ENCODE measurements around the gene CDKN2D.

The CDKN2D gene

DNA sequence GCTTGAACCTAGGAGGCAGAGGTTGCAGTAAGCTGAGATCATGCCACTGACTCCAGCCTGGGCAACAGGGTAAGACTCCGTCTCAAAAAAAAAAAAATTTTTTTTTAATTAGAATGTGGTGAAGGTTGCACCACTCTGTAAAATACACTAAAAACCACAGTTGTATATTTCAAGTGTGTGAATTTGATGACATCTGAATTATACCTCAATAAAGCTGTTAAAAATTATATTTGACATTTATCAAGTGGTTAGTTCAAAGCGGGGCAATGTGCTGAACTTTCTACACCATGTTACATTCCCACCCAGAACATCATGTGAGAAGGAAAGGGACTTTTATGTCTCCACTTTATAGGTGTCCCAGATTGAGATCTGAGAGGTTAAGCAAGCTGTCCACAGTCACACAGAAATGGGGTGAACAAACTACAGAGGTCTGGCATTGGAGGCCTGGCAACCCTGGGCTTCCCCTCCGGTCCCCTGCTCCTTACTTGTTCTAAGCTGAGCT is 45.6 kb downstream of the CDKN2D start:
- no peaks in the 10 kb centered on the region for H3K79me2 ChIP-seq (ENCODE audit: insufficient read depth, low read length)
- H3K27ac ChIP-seq (ENCODE audit: low read depth, low read length, poor library complexity, severe bottlenecking): no peak overlapping the region
- H3K9me3 ChIP-seq (ENCODE audit: low read length): no peaks in the 10 kb centered on the region
- H3K4me2 ChIP-seq (ENCODE audit: low read length): no peak overlapping the region
- peaks cover 8% of the 10 kb centered on the region; the same call in 1 of the 2 replicates for H3K27me3 ChIP-seq (ENCODE audit: insufficient read depth, low read length)
- H3K9ac ChIP-seq (ENCODE audit: low read length): no peak overlapping the region
- H3K36me3 ChIP-seq (ENCODE audit: insufficient read depth, low read length): no peaks in the 10 kb centered on the region
- H3K4me3 ChIP-seq (ENCODE audit: low read depth, low read length, poor library complexity, severe bottlenecking): no peak overlapping the region
- no peak overlapping the region for H2AFZ ChIP-seq (ENCODE audit: low read length)
- H3K4me1 ChIP-seq (ENCODE audit: insufficient read depth, low read length, severe bottlenecking): no peaks in the 10 kb centered on the region
- no peaks in the 10 kb centered on the region for H3F3A ChIP-seq (ENCODE audit: insufficient read depth, low read length)
- H4K20me1 ChIP-seq (ENCODE audit: insufficient read depth, low read length): no peaks in the 10 kb centered on the region
- H3K9me2 ChIP-seq (ENCODE audit: low read depth, low read length): no peaks in the 10 kb centered on the region
- TF ChIP-seq, protein P1, sequence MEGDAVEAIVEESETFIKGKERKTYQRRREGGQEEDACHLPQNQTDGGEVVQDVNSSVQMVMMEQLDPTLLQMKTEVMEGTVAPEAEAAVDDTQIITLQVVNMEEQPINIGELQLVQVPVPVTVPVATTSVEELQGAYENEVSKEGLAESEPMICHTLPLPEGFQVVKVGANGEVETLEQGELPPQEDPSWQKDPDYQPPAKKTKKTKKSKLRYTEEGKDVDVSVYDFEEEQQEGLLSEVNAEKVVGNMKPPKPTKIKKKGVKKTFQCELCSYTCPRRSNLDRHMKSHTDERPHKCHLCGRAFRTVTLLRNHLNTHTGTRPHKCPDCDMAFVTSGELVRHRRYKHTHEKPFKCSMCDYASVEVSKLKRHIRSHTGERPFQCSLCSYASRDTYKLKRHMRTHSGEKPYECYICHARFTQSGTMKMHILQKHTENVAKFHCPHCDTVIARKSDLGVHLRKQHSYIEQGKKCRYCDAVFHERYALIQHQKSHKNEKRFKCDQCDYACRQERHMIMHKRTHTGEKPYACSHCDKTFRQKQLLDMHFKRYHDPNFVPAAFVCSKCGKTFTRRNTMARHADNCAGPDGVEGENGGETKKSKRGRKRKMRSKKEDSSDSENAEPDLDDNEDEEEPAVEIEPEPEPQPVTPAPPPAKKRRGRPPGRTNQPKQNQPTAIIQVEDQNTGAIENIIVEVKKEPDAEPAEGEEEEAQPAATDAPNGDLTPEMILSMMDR (IDR thresholded peaks at IDR 0.05; ENCODE audit: low read length): no peak
- TF ChIP-seq EZH2 (IDR thresholded peaks at IDR 0.05; ENCODE audit: borderline replicate concordance, low read length): no peak

DNA sequence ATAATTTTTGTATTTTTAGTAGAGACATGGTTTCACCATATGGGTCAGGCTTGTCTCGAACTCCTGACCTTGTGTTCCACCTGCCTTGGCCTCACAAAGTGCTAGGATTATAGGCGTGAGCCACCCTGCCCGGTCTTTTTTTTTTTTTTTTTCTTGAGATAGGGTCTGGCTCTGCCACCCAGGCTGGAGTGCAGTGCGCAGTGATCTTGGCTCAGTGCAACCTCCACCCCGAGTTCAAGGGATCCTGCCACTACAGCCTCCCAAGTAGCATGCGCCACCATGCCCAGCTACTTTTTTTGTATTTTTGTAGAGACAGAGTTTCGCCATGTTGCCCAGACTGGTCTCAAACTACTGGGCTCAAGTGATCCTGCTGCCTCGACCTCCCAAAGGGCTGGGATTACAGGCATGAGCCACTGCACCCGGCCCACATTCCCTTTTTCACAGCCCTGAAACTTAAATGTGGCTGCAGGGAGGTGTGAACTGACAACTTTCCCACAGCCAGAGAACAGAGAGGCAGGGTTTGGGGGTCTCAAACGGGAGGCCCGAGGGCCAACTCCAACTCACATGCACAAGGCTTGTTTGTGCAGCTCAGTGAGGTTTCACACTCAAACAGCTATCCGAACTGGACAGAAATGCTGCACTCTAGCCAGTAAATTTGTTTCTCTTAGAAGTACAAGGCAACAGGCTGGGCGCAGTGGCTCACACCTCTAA is 47.2 kb downstream of the CDKN2D start:
- no peaks in the 10 kb centered on the region for H3K79me2 ChIP-seq (ENCODE audit: insufficient read depth, low read length)
- H2AFZ ChIP-seq (ENCODE audit: low read length): no peak overlapping the region
- H3K4me1 ChIP-seq (ENCODE audit: insufficient read depth, low read length, severe bottlenecking): no peaks in the 10 kb centered on the region
- no peak overlapping the region for H3K4me2 ChIP-seq (ENCODE audit: low read length)
- no peak overlapping the region for H3K9ac ChIP-seq (ENCODE audit: low read length)
- peaks cover 8% of the 10 kb centered on the region; the same call in 1 of the 2 replicates for H3K27me3 ChIP-seq (ENCODE audit: insufficient read depth, low read length)
- H4K20me1 ChIP-seq (ENCODE audit: insufficient read depth, low read length): no peaks in the 10 kb centered on the region
- H3K4me3 ChIP-seq (ENCODE audit: low read depth, low read length, poor library complexity, severe bottlenecking): no peak overlapping the region
- H3K9me2 ChIP-seq (ENCODE audit: low read depth, low read length): no peaks in the 10 kb centered on the region
- no peaks in the 10 kb centered on the region for H3K36me3 ChIP-seq (ENCODE audit: insufficient read depth, low read length)
- no peak for TF ChIP-seq EZH2 (IDR thresholded peaks at IDR 0.05; ENCODE audit: borderline replicate concordance, low read length)
- TF ChIP-seq, protein P1 (IDR thresholded peaks at IDR 0.05; ENCODE audit: low read length): no peak
- H3F3A ChIP-seq (ENCODE audit: insufficient read depth, low read length): no peaks in the 10 kb centered on the region
- H3K27ac ChIP-seq (ENCODE audit: low read depth, low read length, poor library complexity, severe bottlenecking): no peak overlapping the region
- H3K9me3 ChIP-seq (ENCODE audit: low read length): no peaks in the 10 kb centered on the region

DNA sequence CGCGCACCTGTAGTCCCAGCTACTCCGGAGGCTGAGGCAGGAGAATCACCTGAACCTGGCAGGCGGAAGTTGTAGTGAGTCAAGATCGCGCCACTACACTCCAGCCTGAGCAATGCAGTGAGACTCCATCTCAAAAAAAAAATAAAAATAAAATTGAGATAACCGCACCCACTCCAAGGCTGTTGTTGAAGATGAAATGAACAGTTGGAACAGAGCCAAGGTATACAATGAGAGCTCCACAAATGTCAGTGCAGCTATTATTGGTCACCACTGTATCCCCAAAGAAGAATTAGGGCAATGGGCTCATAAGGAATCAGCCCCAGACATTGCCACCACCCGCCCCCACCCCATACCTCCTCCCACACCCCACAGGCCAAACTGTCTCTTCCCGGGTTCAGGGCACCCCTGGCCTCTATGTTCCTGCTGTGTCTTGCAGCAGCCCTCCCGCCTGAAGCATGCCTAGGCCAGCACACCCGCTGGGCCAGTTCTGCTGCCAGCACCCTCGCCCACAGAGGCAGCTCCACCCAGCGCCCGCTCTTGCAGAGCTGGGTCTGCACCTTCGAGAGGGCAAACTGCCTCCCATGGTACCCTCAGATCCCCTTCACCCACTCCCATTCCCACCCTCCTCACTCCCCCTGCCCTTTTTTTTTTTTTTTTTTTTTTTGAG is 48.0 kb downstream of the CDKN2D start:
- H3K4me3 ChIP-seq (ENCODE audit: low read depth, low read length, poor library complexity, severe bottlenecking): no peak overlapping the region
- H3K27ac ChIP-seq (ENCODE audit: low read depth, low read length, poor library complexity, severe bottlenecking): no peak overlapping the region
- no peaks in the 10 kb centered on the region for H3K36me3 ChIP-seq (ENCODE audit: insufficient read depth, low read length)
- no peaks in the 10 kb centered on the region for H3F3A ChIP-seq (ENCODE audit: insufficient read depth, low read length)
- no peak overlapping the region for H3K9ac ChIP-seq (ENCODE audit: low read length)
- H3K9me3 ChIP-seq (ENCODE audit: low read length): no peaks in the 10 kb centered on the region
- H2AFZ ChIP-seq (ENCODE audit: low read length): no peak overlapping the region
- no peak overlapping the region for H3K4me2 ChIP-seq (ENCODE audit: low read length)
- no peaks in the 10 kb centered on the region for H4K20me1 ChIP-seq (ENCODE audit: insufficient read depth, low read length)
- TF ChIP-seq EZH2 (IDR thresholded peaks at IDR 0.05; ENCODE audit: borderline replicate concordance, low read length): no peak
- TF ChIP-seq, protein P1 (IDR thresholded peaks at IDR 0.05; ENCODE audit: low read length): no peak
- H3K9me2 ChIP-seq (ENCODE audit: low read depth, low read length): no peaks in the 10 kb centered on the region
- H3K79me2 ChIP-seq (ENCODE audit: insufficient read depth, low read length): no peaks in the 10 kb centered on the region
- peaks cover 12% of the 10 kb centered on the region; the same call in 1 of the 2 replicates for H3K27me3 ChIP-seq (ENCODE audit: insufficient read depth, low read length)
- no peaks in the 10 kb centered on the region for H3K4me1 ChIP-seq (ENCODE audit: insufficient read depth, low read length, severe bottlenecking)
